SK-N-SH (cell line): ENCODE data around the gene ADGB. TPM values are rescaled to one million over a fixed set of nuclear protein-coding genes. Genes with fewer than 3 reads are reported as not detected.

ENCODE experiments used
- CTCF ChIA-PET: fragments of 300-600, 350-600 bp; formaldehyde crosslinking; extraction: SDS; loops from one replicate; lab custom pipeline; 2021; lab: Yijun Ruan, JAX
- POLR2A ChIA-PET: fragments of 350-600 bp; sonication (Branson Sonifier 250); formaldehyde crosslinking; extraction: SDS; loops from one replicate; lab custom pipeline; 2020; ENCODE audit warnings: antibody characterized with exemption, inconsistent platforms; lab: Yijun Ruan, JAX
- DNase-seq: peaks from one replicate; pipeline ENCODE4 v3.0.0; 2012
- H2AFZ ChIP-seq: fragments of 200-600 bp; sonication (generic); 2 replicates; pipeline ENCODE4 v1.8.1; 2016; ENCODE audit warnings: antibody characterized with exemption, mild to moderate bottlenecking, low read depth
- H3F3A ChIP-seq: fragments of 200-600 bp; sonication (generic); replicated peaks from 2 replicates; pipeline ENCODE3; 2016; ENCODE audit warnings: antibody characterized with exemption, mild to moderate bottlenecking; ENCODE audit not compliant: insufficient read depth
- H3K27ac ChIP-seq, 2 experiments: fragments of 200-500 bp in 1 of 2; fragments of 200-600 bp in 1 of 2; sonication (Bioruptor generic) in 1 of 2; sonication (generic), shearing (Covaris generic) in 1 of 2; 2 replicates each; pipeline versions ENCODE4 v1.5.1 to v1.6.1; 2014 to 2016; ENCODE audit warnings: low read depth in 2 of 2, inconsistent platforms in 1 of 2, low read length in 1 of 2, mild to moderate bottlenecking in 1 of 2, mixed read lengths in 1 of 2
- H3K27me3 ChIP-seq: fragments of 200-600 bp; sonication (generic), shearing (Covaris generic); 2 replicates; pipeline ENCODE4 v1.6.1; 2016; ENCODE audit warnings: mixed run types; ENCODE audit not compliant: insufficient read depth
- H3K36me3 ChIP-seq, 2 experiments: fragments of 200-500 bp in 1 of 2; fragments of 200-600 bp in 1 of 2; sonication (Bioruptor generic) in 1 of 2; sonication (generic) in 1 of 2; replicated peaks in 1 of 2; 2 replicates each; pipeline versions ENCODE3 to v1.5.1; 2014 to 2016; ENCODE audit warnings: low read length in 1 of 2, mild to moderate bottlenecking in 1 of 2; ENCODE audit not compliant: insufficient read depth in 2 of 2, control insufficient read depth in 1 of 2
- H3K4me1 ChIP-seq, 2 experiments: fragments of 200-500 bp in 1 of 2; fragments of 200-600 bp in 1 of 2; sonication (Bioruptor generic) in 1 of 2; sonication (generic), shearing (Covaris generic) in 1 of 2; 2 replicates each; pipeline versions ENCODE4 v1.5.1 to v1.6.1; 2014 to 2016; ENCODE audit warnings: low read depth in 1 of 2, low read length in 1 of 2, mixed run types in 1 of 2; ENCODE audit not compliant: insufficient read depth in 2 of 2, control insufficient read depth in 1 of 2
- H3K4me2 ChIP-seq: fragments of 200-600 bp; sonication (generic), shearing (Covaris generic); 2 replicates; pipeline ENCODE4 v1.6.1; 2017; ENCODE audit warnings: mixed run types
- H3K4me3 ChIP-seq, 2 experiments: fragments of 200-500 bp in 1 of 2; fragments of 200-600 bp in 1 of 2; sonication (Bioruptor generic) in 1 of 2; sonication (generic), shearing (Covaris generic) in 1 of 2; 2 replicates each; pipeline versions ENCODE4 v1.5.1 to v1.8.1; 2014 to 2016; ENCODE audit warnings: low read depth in 2 of 2, inconsistent platforms in 1 of 2, low read length in 1 of 2, mild to moderate bottlenecking in 1 of 2, mixed read lengths in 1 of 2, moderate library complexity in 1 of 2
- H3K79me2 ChIP-seq: fragments of 200-600 bp; sonication (generic); 2 replicates; pipeline ENCODE4 v1.8.1; 2017; ENCODE audit warnings: mild to moderate bottlenecking; ENCODE audit not compliant: insufficient read depth
- H3K9ac ChIP-seq: fragments of 200-600 bp; sonication (generic); 2 replicates; pipeline ENCODE4 v1.6.1; 2017; ENCODE audit warnings: mixed run types
- H3K9me2 ChIP-seq: fragments of 200-600 bp; sonication (generic); 2 replicates; pipeline ENCODE4 v1.6.1; 2017; ENCODE audit warnings: mixed run types
- H3K9me3 ChIP-seq: fragments of 200-600 bp; sonication (generic); 2 replicates; pipeline ENCODE4 v1.6.1; 2017; ENCODE audit warnings: mixed run types, mild to moderate bottlenecking, moderate library complexity
- H4K20me1 ChIP-seq: fragments of 200-600 bp; sonication (generic); 2 replicates; pipeline ENCODE4 v1.6.1; 2017; ENCODE audit warnings: mild to moderate bottlenecking, mixed run types; ENCODE audit not compliant: insufficient read depth
- EP300 ChIP-seq, 2 experiments: IDR thresholded peaks; 2 replicates each; pipeline versions ENCODE4 v1.4.0 to v1.6.1; 2012; ENCODE audit warnings: borderline replicate concordance in 1 of 2, low read depth in 1 of 2, low read length in 1 of 2
- EZH2phosphoT487 ChIP-seq: fragments of 200-600 bp; sonication (generic); IDR thresholded peaks from 2 replicates; pipeline ENCODE4 v1.6.1; 2017; ENCODE audit warnings: low read depth, mixed run types, mild to moderate bottlenecking, antibody characterized with exemption, moderate library complexity, borderline replicate concordance
- FOXM1 ChIP-seq: IDR thresholded peaks from 2 replicates; pipeline ENCODE4 v1.4.0; 2012; ENCODE audit warnings: low read depth, mild to moderate bottlenecking
- GATA2 ChIP-seq: sonication (generic); formaldehyde crosslinking; IDR thresholded peaks from 2 replicates; pipeline ENCODE4 v1.5.0; 2020; ENCODE audit warnings: mild to moderate bottlenecking, missing genetic modification reagents
- JUND ChIP-seq: IDR thresholded peaks from 2 replicates; pipeline ENCODE4 v1.4.0; 2012
- NRF1 ChIP-seq: IDR thresholded peaks from 2 replicates; pipeline ENCODE4 v1.6.1; 2012; ENCODE audit warnings: low read depth, mild to moderate bottlenecking, low read length
- POLR2AphosphoS5 ChIP-seq: IDR thresholded peaks from 2 replicates; pipeline ENCODE4 v1.6.1; 2012; ENCODE audit warnings: low read depth, low read length
- SMC3 ChIP-seq: IDR thresholded peaks from 2 replicates; pipeline ENCODE4 v1.6.1; 2012; ENCODE audit warnings: low read depth, low read length, improper control_type of control experiment
- TAF1 ChIP-seq: IDR thresholded peaks from 2 replicates; pipeline ENCODE4 v1.6.1; 2012; ENCODE audit warnings: low read depth, mild to moderate bottlenecking, low read length, moderate library complexity, borderline replicate concordance
- TCF12 ChIP-seq: IDR thresholded peaks from 2 replicates; pipeline ENCODE4 v1.4.0; 2012
- TEAD4 ChIP-seq: IDR thresholded peaks from 2 replicates; pipeline ENCODE4 v1.4.0; 2012; ENCODE audit warnings: mild to moderate bottlenecking, borderline replicate concordance; ENCODE audit not compliant: insufficient read depth
- WGBS: methylation state at CpG from one replicate; pipeline ENCODE4 v1.1.6; 2017; ENCODE audit warnings: low lambda C conversion rate; 5-methylcytosine and 5-hydroxymethylcytosine counted together
- polyA plus RNA-seq, 3 experiments: library from polyadenylated mRNA; depleted of rRNA; stranded (reverse); fragments of >200 nt; gene quantifications; 2 replicates each; pipeline ENCODE4 v1.2.3, GENCODE V29; 2012
- TF ChIP-seq, protein P1 (sequence below): fragments of 150-350 bp; IDR thresholded peaks from 2 replicates; pipeline ENCODE4 v1.6.1; 2016; ENCODE audit warnings: mild to moderate bottlenecking, low read depth, low read length
- TF ChIP-seq, protein P2 (sequence below): IDR thresholded peaks from 2 replicates; pipeline ENCODE4 v1.4.0; 2012; ENCODE audit warnings: low read depth, borderline replicate concordance
- TF ChIP-seq, protein P3 (sequence below): IDR thresholded peaks from 2 replicates; pipeline ENCODE4 v1.6.1; 2012; ENCODE audit warnings: mild to moderate bottlenecking, low read depth, low read length, moderate library complexity
- TF ChIP-seq, protein P4 (sequence below): IDR thresholded peaks from 2 replicates; pipeline ENCODE4; 2012
- TF ChIP-seq, protein P5 (sequence below): fragments of 150-350 bp; IDR thresholded peaks from 2 replicates; pipeline ENCODE4 v1.6.1; 2017; ENCODE audit warnings: antibody characterized with exemption, low read length, low read depth, borderline replicate concordance
- TF ChIP-seq, protein P6 (sequence below): IDR thresholded peaks from 2 replicates; pipeline ENCODE4 v1.4.0; 2012; ENCODE audit warnings: low read depth

The ADGB gene
- polyA plus RNA-seq, 1 of the 3 experiments (the other 2 are of a cell fraction), result not detected

DNA sequence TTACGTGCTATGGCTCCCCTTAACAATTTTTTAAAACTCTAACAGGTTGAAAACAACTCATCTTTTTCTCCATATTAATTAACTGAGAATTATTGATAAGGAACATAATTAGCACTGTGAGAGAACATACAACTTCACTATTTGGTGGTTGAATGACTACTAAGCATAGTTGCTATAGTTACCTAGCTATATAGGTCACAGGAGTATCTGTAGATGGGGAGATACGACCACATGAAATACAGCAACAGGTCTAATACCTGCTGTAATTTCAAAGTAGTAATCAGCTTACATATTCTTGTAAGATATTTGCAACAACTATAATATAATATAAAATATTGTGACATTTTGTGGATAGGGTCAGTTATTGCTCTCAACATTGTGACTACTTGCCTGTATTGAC, 102.9 kb downstream of the ADGB start:
- 41% methylated on average over 2 of the region's 2 CpGs for WGBS
- H3K9me3 ChIP-seq, result no peaks in the 10 kb centered on the region

More for the DNA sequence above, 102.9 kb downstream of the ADGB start:
- Histone ChIP-seq H2AFZ (no peak overlapping the region), H3K9me2 (no peaks in the 10 kb centered on the region), H3K4me2 (no peak overlapping the region), H3K27me3 (no peaks in the 10 kb centered on the region), H4K20me1 (no peaks in the 10 kb centered on the region), H3K79me2 (no peaks in the 10 kb centered on the region), H3K27ac (no peak overlapping the region), H3K9ac (no peak overlapping the region), H3K4me1 (peaks cover 0 to 2% of the 10 kb centered on the region in 2 experiments; a peak in 1 of 4 replicates), H3F3A (no peaks in the 10 kb centered on the region), H3K4me3 (no peak overlapping the region), H3K36me3 (no peaks in the 10 kb centered on the region)
- TF ChIP-seq EP300 (IDR thresholded peaks at IDR 0.05; ENCODE audit: borderline replicate concordance in 1 of 2, low read depth in 1 of 2, low read length in 1 of 2), result no peak
- TF ChIP-seq, protein P1, sequence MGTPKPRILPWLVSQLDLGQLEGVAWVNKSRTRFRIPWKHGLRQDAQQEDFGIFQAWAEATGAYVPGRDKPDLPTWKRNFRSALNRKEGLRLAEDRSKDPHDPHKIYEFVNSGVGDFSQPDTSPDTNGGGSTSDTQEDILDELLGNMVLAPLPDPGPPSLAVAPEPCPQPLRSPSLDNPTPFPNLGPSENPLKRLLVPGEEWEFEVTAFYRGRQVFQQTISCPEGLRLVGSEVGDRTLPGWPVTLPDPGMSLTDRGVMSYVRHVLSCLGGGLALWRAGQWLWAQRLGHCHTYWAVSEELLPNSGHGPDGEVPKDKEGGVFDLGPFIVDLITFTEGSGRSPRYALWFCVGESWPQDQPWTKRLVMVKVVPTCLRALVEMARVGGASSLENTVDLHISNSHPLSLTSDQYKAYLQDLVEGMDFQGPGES, result no peak
- TF ChIP-seq, protein P2, sequence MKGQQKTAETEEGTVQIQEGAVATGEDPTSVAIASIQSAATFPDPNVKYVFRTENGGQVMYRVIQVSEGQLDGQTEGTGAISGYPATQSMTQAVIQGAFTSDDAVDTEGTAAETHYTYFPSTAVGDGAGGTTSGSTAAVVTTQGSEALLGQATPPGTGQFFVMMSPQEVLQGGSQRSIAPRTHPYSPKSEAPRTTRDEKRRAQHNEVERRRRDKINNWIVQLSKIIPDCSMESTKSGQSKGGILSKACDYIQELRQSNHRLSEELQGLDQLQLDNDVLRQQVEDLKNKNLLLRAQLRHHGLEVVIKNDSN, result no peak
- no peak for TF ChIP-seq POLR2AphosphoS5
- no peak for TF ChIP-seq NRF1
- TF ChIP-seq EZH2phosphoT487, result no peak
- TF ChIP-seq TAF1, result no peak
- TF ChIP-seq FOXM1, result no peak
- no peak for TF ChIP-seq GATA2 (CRISPR knock-in tag)
- no peak for TF ChIP-seq SMC3
- TF ChIP-seq, protein P3, sequence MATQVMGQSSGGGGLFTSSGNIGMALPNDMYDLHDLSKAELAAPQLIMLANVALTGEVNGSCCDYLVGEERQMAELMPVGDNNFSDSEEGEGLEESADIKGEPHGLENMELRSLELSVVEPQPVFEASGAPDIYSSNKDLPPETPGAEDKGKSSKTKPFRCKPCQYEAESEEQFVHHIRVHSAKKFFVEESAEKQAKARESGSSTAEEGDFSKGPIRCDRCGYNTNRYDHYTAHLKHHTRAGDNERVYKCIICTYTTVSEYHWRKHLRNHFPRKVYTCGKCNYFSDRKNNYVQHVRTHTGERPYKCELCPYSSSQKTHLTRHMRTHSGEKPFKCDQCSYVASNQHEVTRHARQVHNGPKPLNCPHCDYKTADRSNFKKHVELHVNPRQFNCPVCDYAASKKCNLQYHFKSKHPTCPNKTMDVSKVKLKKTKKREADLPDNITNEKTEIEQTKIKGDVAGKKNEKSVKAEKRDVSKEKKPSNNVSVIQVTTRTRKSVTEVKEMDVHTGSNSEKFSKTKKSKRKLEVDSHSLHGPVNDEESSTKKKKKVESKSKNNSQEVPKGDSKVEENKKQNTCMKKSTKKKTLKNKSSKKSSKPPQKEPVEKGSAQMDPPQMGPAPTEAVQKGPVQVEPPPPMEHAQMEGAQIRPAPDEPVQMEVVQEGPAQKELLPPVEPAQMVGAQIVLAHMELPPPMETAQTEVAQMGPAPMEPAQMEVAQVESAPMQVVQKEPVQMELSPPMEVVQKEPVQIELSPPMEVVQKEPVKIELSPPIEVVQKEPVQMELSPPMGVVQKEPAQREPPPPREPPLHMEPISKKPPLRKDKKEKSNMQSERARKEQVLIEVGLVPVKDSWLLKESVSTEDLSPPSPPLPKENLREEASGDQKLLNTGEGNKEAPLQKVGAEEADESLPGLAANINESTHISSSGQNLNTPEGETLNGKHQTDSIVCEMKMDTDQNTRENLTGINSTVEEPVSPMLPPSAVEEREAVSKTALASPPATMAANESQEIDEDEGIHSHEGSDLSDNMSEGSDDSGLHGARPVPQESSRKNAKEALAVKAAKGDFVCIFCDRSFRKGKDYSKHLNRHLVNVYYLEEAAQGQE, result no peak
- TF ChIP-seq, protein P4, sequence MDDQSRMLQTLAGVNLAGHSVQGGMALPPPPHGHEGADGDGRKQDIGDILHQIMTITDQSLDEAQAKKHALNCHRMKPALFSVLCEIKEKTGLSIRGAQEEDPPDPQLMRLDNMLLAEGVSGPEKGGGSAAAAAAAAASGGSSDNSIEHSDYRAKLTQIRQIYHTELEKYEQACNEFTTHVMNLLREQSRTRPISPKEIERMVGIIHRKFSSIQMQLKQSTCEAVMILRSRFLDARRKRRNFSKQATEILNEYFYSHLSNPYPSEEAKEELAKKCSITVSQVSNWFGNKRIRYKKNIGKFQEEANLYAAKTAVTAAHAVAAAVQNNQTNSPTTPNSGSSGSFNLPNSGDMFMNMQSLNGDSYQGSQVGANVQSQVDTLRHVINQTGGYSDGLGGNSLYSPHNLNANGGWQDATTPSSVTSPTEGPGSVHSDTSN, result no peak
- no peak for TF ChIP-seq TEAD4
- TF ChIP-seq JUND, result no peak
- TF ChIP-seq, protein P5, sequence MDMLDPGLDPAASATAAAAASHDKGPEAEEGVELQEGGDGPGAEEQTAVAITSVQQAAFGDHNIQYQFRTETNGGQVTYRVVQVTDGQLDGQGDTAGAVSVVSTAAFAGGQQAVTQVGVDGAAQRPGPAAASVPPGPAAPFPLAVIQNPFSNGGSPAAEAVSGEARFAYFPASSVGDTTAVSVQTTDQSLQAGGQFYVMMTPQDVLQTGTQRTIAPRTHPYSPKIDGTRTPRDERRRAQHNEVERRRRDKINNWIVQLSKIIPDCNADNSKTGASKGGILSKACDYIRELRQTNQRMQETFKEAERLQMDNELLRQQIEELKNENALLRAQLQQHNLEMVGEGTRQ, result no peak
- TF ChIP-seq TCF12, result no peak
- TF ChIP-seq, protein P6, sequence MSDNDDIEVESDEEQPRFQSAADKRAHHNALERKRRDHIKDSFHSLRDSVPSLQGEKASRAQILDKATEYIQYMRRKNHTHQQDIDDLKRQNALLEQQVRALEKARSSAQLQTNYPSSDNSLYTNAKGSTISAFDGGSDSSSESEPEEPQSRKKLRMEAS, result no peak
- POLR2A ChIA-PET, result no interaction called here
- DNase-seq, result no peak
- CTCF ChIA-PET, result interaction anchor here (0.8 to 1.4 kb wide), 3 partner anchors 9 to 142 kb away, joined by 3 read pairs; no protein-coding TSS in a partner anchor
